H1 (cell line): Measurements from ENCODE around the gene TCAF1.
A peak's percentile ranks its signal among the peaks of the same experiment; 100 is the strongest.

Source experiments
- CTCF ChIP-seq, 3 experiments: IDR thresholded peaks; 1 replicate in 2 of 3; 2 replicates in 1 of 3; pipeline versions ENCODE4 v1.5.1 to v1.6.1; 2011; ENCODE audit warnings: low read length in 3 of 3, mild to moderate bottlenecking in 3 of 3, inconsistent platforms in 2 of 3, low read depth in 1 of 3, moderate library complexity in 1 of 3; ENCODE audit not compliant: insufficient read depth in 1 of 3; ENCODE audit errors: control extremely low read depth in 1 of 3
- MAX ChIP-seq: IDR thresholded peaks from 2 replicates; pipeline ENCODE4 v1.6.1; 2012; ENCODE audit warnings: inconsistent platforms
- RNF2 ChIP-seq: fragments of 200-900, 300-1000 bp; sonication (generic); IDR thresholded peaks from 2 replicates; pipeline ENCODE4 v1.7.1; 2016; ENCODE audit warnings: borderline replicate concordance, low read depth, mild to moderate bottlenecking, antibody characterized with exemption, low read length; ENCODE audit not compliant: poor library complexity, severe bottlenecking; ENCODE audit errors: missing control alignments
- TAF1 ChIP-seq: IDR thresholded peaks from 2 replicates; pipeline ENCODE4 v1.6.1; 2011; ENCODE audit warnings: mild to moderate bottlenecking, low read depth, low read length

GRCh38 chr7:143914938-143915652, 13.1 kb upstream of the TCAF1 start:
- TF ChIP-seq RNF2 (no peak), CTCF (IDR thresholded peaks at IDR 0.05; ENCODE audit: control extremely low read depth in 1 of 3, insufficient read depth in 1 of 3, low read depth in 1 of 3, low read length in 3 of 3) (peak in 1 of 3 experiments; percentile 15; a peak in 1 of 4 replicates), TAF1 (no peak), MAX (no peak)
